Progenitor cell of endocrine pancreas (in vitro differentiated cells): ENCODE results near the gene KLF11. TPM values are rescaled to one million over a fixed set of nuclear protein-coding genes. Genes with fewer than 3 reads are reported as not detected.
A peak's percentile ranks its signal among the peaks of the same experiment; 100 is the strongest.

Experiments
- DNase-seq: peaks from one replicate; pipeline ENCODE4 v3.0.0; 2021; ENCODE audit warnings: low spot score; ENCODE audit not compliant: unreplicated experiment
- H3K27ac Mint-ChIP-seq: 2 replicates; pipeline ENCODE4 v1.8.0; 2021; ENCODE audit warnings: mild to moderate bottlenecking, moderate library complexity, mixed read lengths
- H3K27me3 Mint-ChIP-seq: 2 replicates; pipeline ENCODE4 v1.8.0; 2021; ENCODE audit warnings: mixed read lengths
- H3K36me3 Mint-ChIP-seq: 2 replicates; pipeline ENCODE4 v1.8.0; 2022; ENCODE audit warnings: mixed read lengths; ENCODE audit not compliant: insufficient read depth
- H3K4me1 Mint-ChIP-seq: 2 replicates; pipeline ENCODE4 v1.8.0; 2021; ENCODE audit warnings: low read depth, mixed read lengths
- H3K4me3 Mint-ChIP-seq: 2 replicates; pipeline ENCODE4 v1.8.0; 2021; ENCODE audit warnings: low read depth, mild to moderate bottlenecking, moderate library complexity, mixed read lengths
- H3K9me3 Mint-ChIP-seq: 2 replicates; pipeline ENCODE4 v1.8.0; 2021; ENCODE audit warnings: low read depth, mixed read lengths
- total RNA-seq: library from RNA; stranded (reverse); gene quantifications from 2 replicates; pipeline ENCODE4 v1.2.1, GENCODE V29; 2021
- TF ChIP-seq, protein P1 (sequence below): fragments of 200-600 bp; sonication (generic); IDR thresholded peaks from one replicate; pipeline ENCODE4 v1.5.0; 2021; ENCODE audit warnings: antibody characterized with exemption, mild to moderate bottlenecking; ENCODE audit not compliant: unreplicated experiment

The KLF11 gene
- total RNA-seq, 1 donor from 2014 or later = 3.5 TPM

DNA sequence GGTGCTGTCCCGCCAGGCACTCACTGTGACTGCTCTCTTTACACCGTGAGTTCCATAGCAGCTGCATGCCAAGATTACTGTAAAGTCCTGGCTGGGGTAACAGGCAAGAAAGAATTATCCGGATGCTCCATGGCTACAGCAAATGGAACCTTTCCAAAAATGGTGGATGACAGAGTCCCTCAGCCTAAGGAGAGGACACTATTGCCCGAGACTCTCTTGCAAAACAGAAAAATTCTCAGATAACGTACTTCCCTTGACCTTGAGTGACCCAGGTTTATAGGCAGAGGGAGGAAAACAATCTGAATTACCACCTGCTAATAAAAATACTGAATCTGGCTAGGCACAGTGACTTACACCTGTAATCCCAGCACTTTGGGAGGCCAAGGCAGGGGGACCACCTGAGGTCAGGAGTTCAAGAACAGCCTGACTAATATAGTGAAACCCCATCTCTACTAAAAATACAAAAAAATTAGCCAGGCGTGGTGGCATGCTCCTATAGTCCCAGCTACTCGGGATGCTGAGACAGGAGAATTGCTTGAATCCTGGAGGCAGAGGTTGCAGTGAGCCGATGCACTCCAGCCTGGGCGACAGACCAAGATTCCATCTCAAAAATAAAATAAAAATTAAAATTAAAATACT is 32.3 kb downstream of the KLF11 start:
- Mint-ChIP-seq H3K27me3 (peaks cover 64% of the 10 kb centered on the region), H3K27ac (no peak overlapping the region), H3K4me1 (peaks cover 8% of the 10 kb centered on the region), H3K36me3 (no peaks in the 10 kb centered on the region), H3K4me3 (no peak overlapping the region), H3K9me3 (no peaks in the 10 kb centered on the region)
- DNase-seq = no peak
- TF ChIP-seq, protein P1, sequence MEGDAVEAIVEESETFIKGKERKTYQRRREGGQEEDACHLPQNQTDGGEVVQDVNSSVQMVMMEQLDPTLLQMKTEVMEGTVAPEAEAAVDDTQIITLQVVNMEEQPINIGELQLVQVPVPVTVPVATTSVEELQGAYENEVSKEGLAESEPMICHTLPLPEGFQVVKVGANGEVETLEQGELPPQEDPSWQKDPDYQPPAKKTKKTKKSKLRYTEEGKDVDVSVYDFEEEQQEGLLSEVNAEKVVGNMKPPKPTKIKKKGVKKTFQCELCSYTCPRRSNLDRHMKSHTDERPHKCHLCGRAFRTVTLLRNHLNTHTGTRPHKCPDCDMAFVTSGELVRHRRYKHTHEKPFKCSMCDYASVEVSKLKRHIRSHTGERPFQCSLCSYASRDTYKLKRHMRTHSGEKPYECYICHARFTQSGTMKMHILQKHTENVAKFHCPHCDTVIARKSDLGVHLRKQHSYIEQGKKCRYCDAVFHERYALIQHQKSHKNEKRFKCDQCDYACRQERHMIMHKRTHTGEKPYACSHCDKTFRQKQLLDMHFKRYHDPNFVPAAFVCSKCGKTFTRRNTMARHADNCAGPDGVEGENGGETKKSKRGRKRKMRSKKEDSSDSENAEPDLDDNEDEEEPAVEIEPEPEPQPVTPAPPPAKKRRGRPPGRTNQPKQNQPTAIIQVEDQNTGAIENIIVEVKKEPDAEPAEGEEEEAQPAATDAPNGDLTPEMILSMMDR = no peak

DNA sequence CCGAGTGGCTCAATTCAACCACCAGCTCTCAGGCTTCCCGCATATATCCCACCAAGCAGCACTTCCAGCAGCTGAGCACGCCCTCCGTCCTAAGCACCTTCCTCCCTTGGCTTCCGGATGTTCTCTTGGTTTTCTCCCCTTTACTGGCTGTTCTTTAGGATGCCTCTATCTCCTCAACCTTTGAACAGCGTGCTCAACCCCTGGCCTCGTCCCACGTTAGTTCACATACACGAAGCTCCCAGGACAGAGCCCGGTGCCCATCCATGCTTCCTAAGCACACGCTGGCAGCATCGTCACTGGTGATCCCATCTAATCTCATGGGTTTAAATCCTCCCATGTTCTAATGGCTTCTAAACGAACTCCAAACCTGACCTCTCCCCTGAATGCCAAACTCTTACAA is 33.2 kb downstream of the KLF11 start:
- Mint-ChIP-seq H3K36me3 (no peaks in the 10 kb centered on the region), H3K4me3 (no peak overlapping the region), H3K27me3 (peaks cover 71% of the 10 kb centered on the region), H3K9me3 (no peaks in the 10 kb centered on the region), H3K4me1 (peaks cover 10% of the 10 kb centered on the region), H3K27ac (peak overlapping the region; percentile 37)
- no peak for DNase-seq
- TF ChIP-seq, protein P1 = no peak

GRCh38 chr2:10076988-10077527 is 33.7 kb downstream of the KLF11 start:
- Mint-ChIP-seq H3K9me3 (no peaks in the 10 kb centered on the region), H3K4me1 (peaks cover 10% of the 10 kb centered on the region), H3K27me3 (peaks cover 74% of the 10 kb centered on the region), H3K36me3 (no peaks in the 10 kb centered on the region), H3K27ac (no peak overlapping the region), H3K4me3 (no peak overlapping the region)
- TF ChIP-seq, protein P1 = no peak
- DNase-seq = no peak

- no peak for DNase-seq
- Mint-ChIP-seq H3K27ac (no peak overlapping the region), H3K27me3 (peaks cover 70% of the 10 kb centered on the region), H3K4me1 (peaks cover 7% of the 10 kb centered on the region), H3K36me3 (no peaks in the 10 kb centered on the region), H3K9me3 (no peaks in the 10 kb centered on the region), H3K4me3 (no peak overlapping the region)
- TF ChIP-seq, protein P1 = no peak
These were observed 34.7 kb downstream of the KLF11 start for GRCh38 chr2:10078001-10078400.

DNA sequence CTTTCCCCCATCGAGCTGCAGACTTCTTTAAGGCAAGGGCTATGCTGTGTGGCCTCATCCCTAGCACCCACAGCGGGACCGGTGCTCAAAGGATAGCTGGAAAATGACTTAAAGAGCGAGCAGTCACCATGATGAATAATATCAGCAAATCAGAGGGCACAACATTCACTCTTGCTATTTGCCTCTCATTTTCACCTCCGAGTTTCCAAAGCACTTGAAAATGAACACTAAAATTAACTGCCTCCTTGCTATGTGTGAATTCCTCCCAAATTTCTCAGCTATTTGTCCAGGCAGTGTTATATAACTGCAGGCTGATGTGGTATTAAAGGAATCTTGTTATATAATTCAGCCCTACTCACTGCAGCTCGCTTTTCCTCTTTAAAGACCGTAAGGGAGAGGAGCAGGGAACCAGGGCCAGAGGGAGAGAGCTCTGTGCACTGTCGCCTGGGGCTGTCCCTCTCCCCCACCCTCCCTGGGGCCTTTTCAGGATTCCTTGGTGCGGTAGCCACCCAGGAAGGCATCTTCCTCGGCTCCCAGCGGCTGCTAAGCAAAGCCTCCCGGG is 35.4 kb downstream of the KLF11 start:
- Mint-ChIP-seq H3K4me1 (peaks cover 14% of the 10 kb centered on the region), H3K4me3 (peak overlapping the region; percentile 77), H3K36me3 (no peaks in the 10 kb centered on the region), H3K27me3 (peaks cover 63% of the 10 kb centered on the region), H3K27ac (no peak overlapping the region), H3K9me3 (no peaks in the 10 kb centered on the region)
- TF ChIP-seq, protein P1 = no peak
- DNase-seq = no peak
